ENCODE measurements around the gene EIF2AK3.

DNA sequence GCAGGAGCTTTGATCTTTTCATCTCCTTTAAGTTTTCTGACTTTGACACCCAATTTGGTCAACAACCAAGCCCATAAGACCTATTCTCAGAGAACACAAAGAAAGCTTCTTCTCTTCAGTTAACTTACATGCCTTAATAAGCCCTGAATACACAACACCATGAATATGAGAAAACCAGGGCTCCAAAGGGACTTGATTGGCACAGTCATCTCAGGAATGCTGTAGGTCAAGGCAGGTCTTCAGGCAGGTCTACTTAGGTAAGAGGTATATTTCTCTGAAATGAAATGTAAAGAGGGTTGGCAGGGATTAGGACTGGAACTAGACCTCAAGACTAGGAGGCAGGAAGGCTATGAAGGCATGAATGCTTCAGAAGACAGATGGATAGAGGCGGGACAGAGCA, 24.4 kb upstream of the EIF2AK3 start:
- TF ChIP-seq EZH2 (IDR thresholded peaks at IDR 0.05; ENCODE audit: borderline replicate concordance, insufficient read depth, low read depth, low read length, poor library complexity, severe bottlenecking) (no peak), CTCF (IDR thresholded peaks at IDR 0.05) (no peak)
